Activated T-helper 1 cell treated with Interleukin-2 at 50 U/mL for 16 hours (primary cell): ENCODE results near the gene NDN.
"Not testable (repeated sequence)": the region's sequence is repeated elsewhere in the genome, so short reads cannot be mapped to it uniquely, and the experiment has no call there.

ENCODE experiments used
- DNase-seq: peaks from one replicate; pipeline ENCODE4 v3.0.0-alpha.2; 2020; ENCODE audit warnings: low read depth

Gene NDN, protein sequence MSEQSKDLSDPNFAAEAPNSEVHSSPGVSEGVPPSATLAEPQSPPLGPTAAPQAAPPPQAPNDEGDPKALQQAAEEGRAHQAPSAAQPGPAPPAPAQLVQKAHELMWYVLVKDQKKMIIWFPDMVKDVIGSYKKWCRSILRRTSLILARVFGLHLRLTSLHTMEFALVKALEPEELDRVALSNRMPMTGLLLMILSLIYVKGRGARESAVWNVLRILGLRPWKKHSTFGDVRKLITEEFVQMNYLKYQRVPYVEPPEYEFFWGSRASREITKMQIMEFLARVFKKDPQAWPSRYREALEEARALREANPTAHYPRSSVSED

DNA sequence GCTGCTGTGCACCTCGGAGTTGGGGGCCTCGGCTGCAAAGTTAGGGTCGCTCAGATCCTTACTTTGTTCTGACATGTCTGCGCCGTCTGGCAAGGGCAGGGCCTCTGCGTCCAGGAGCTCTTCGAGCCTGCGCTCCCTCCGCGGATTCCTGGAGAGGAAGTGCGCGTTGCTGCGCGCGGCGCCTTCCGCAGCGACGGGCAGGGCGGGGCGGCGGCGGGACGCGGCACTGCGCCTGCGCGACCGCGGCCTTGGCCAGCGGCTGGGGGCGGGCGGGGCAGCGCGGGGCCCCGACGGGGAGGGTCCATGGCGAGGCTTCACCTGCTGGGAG lies at the start of gene NDN:
NDN (minus strand) TSS at position 163 of the 328 bp plus-strand sequence; CDS start at position 75, 88 bp downstream.
- DNase-seq = no peak

DNA sequence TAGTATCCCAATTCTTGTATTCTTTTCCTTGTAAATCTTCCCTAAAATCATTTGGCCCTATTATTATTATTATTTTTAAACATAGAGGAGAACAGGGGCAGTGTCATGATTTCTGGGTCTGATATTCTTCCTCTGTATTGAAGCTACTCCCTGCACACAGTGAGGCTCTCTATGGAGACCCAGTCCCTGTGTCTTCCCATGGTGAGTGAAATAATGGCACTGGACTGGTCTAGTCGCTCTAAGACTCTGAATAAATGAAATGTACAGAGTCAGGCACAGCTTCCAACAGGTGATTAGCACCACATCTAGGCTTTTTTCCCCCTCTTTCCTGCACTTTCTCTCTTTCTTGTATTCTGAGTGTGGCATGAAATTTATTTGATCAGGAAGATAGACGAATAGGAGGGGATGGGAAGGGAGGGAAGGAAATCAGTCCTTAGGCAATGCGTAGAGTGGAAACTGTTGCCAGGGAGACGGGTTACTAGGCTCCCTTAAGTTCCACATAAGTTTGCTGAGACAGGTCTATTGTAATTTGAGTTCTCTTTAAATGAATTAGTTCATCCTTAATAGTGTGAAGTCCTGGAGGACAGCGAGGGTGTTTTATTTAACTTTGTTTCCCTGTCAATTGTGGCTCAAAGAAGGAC lies 49.0 kb upstream of the NDN start:
- no peak for DNase-seq

DNA sequence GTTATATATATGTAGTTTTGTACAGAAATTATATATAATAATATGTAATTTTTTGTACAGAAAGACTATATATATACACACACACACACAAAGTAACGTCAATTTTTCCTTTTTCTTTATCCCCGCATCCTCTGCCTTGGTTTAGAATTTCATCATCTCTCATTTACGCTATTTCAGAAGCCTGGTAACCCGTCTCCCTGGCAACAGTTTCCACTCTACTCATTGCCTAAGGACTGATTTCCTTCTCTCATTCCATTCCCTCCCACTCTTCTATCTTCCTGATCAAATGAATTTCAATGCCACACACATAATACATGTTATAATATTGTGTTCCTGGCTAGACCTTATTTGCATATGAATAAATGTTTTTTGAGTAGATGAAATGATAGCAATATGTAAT lies 47.8 kb upstream of the NDN start:
- DNase-seq = no peak

DNA sequence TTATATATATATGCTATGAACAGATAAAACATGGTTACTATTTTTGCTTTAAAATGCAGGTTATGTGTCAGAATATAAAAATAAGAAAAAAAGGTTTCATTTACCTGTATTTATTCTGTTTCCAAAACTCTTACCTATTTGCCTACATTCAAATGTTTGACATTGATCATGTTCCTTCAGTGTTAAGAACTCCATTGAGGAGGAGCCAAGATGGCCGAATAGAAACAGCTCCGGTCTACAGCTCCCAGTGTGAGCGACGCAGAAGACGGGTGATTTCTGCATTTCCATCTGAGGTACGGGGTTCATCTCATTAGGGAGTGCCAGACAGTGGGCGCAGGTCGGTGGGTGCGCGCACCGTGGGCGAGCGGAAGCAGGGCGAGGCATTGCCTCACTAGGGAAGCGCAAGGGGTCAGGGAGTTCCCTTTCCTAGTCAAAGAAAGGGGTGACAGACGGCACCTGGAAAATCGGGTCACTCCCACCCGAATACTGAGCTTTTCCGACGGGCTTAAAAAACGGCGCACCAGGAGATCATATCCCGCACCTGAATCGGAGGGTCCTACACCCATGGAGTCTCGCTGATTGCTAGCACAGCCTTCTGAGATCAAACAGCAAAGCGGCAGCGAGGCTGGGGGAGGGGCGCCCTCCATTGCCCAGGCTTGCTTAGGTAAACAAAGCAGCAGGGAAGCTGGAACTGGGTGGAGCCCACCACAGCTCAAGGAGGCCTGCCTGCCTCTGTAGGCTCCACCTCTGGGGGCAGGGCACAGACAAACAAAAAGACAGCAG lies 27.0 kb upstream of the NDN start:
- DNase-seq = not testable (repeated sequence)

DNA sequence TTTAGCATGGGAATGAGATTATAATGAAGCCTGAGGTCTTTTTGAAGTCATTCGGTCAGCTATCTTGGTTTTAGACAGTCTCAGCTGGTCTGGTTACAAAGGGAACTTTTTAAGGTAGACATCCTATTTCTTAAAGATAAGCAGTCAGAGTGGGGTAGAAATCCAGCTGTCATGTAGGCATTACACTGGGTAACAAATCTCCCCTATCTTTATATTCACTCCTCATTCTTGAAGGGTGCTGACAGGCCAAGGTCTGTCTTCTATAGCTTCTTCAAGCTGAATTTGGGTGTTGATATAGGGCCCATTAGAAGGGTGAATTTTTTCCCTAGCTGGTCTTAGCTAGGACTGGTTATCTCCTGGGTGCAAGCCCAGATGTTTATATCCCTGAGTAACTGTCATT lies 21.2 kb upstream of the NDN start:
- no peak for DNase-seq

DNA sequence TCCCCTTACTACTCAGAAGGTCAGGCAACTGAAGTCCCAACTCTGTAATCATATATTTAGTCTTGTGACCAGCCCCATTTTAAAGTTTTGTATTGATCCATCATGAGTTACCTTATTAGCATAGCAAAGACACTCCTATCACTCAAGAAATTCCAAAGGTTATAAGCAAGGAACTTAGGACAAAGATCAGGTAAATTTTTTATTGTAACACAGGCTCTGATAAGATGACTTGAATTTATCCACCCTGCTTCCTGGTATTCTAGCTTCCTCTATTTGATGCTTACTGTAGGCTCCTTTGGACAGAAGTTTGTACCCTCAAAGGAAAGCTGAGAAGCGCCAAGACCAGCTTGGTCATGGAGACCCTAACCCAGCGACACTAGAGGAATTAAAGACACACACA lies 8.2 kb upstream of the NDN start:
- DNase-seq = no peak

DNA sequence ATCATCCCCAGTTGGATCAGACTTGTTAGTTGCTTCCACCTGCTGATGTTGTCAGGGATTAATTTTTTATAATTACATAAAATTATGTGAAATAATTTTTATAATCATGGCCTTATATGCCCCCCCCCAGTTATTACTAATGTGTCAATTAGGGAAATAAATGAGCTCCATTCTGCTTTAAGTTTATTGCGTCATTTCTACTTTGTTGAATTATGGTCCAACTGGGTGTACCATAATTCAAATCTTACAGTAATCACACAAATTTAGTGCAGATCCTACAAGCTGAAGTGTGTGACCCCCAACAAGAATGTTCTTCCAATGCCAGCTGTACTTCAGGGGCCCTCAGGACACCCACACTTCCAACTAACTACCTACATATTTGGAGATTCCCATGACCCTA lies 7.5 kb upstream of the NDN start:
- DNase-seq = no peak

DNA sequence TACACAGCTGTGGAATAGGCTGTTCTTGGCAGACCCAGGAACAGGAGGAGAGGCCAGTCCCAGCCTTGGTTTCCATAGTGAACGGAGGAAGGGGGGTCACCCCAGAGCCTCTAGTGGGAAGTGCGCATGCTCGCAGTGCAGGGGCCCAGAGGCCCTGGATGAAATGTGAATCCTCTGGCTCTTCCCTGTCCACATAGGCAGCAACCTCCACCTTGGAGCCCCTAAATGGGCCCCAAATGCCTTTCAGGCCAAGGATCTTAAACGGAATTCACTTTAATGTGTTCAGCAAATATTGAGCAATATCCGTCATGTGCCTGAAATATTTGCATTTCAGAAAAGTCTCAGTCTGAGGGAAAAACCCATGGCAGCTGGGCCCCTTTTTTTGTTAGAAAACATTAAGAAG lies 3.3 kb upstream of the NDN start:
- DNase-seq = no peak

DNA sequence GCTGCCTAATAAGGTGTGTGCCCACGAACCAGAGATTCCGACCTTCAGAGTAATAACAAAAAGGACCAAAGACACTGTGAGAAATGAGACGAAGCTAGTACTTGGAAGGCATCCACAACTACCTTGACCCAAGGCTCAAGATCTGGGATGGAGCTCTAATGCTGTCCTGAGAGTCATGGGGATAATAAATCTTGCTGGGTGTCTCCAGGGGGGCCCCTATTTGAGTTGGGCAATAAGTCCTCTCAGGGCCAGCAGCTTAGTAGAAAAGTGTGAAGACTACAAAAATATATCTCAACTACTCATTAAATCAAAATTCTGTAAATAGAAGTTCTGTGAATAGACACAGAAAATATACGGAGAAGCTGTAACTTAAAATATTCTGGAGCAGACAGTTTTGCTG lies 2.9 kb upstream of the NDN start:
- DNase-seq = no peak

DNA sequence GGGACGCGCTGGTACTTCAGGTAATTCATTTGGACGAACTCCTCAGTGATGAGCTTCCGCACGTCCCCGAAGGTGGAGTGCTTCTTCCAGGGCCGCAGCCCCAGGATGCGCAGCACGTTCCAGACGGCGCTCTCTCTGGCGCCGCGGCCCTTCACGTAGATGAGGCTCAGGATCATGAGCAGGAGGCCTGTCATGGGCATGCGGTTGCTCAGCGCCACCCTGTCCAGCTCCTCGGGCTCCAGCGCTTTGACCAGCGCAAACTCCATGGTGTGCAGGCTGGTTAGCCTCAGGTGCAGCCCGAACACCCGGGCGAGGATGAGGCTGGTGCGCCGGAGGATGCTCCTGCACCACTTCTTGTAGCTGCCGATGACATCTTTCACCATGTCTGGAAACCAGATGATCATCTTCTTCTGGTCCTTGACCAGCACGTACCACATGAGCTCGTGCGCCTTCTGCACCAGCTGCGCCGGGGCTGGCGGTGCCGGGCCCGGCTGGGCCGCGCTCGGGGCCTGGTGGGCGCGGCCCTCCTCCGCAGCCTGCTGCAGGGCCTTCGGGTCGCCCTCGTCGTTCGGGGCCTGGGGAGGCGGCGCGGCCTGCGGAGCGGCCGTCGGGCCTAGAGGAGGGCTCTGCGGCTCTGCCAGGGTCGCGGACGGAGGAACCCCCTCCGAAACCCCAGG lies 501 bp downstream of the NDN start:
- no peak for DNase-seq

DNA sequence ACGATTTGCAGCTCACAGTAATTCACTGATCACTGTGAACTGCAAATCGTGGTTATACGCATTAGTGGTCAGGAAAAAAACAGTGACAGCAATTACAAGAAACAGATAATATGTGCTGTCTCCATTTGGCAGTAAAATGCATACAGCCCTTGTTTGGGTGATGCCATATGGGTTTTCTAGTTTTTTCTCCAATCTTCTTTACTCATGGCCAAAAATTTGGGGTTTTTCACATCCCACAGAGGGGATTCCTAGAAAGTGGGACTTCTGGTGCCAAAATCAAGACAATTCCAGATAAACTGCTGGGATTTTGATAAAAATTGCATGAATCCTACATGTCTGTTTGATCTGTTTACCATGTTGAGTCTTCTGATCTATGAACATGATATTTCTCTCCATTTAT lies 15.6 kb downstream of the NDN start:
- no peak for DNase-seq

DNA sequence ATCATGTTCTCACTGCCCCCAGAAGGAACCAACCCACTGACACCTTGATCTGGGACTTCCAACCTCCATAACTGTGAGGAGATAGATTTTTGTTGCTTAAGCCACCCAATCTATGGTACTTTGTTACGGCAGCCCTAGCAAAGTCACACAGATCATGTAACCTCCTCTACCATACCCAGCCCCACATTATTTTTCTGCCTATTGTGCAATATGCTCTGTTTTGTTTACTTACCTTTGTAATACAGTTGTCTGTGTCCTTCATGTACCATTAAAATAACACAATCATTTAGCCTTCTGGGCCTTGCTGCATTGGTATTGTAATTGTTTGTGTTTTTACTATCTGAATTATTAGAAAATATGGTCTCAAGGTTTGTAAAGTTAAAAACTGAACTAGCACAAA lies 16.1 kb downstream of the NDN start:
- no peak for DNase-seq

DNA sequence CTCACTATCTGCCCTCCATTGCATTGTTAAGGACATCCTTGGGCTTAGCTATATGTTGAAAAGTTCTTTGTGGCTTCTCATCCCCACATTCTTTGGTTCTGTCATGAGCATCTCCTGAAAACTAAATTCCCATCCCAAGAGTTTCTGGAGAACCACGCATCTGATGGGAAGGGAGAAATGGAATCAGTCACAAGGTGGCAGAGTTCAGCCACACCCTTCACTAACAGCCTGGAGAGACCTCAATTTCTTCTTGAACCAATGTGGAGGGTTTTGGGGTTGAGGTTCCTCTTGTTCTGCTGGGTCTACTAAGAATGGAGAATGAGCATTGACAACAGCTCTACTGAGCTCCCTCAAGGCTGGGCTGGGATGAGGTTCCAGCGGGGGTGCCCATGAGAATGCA lies 23.9 kb downstream of the NDN start:
- DNase-seq = no peak

DNA sequence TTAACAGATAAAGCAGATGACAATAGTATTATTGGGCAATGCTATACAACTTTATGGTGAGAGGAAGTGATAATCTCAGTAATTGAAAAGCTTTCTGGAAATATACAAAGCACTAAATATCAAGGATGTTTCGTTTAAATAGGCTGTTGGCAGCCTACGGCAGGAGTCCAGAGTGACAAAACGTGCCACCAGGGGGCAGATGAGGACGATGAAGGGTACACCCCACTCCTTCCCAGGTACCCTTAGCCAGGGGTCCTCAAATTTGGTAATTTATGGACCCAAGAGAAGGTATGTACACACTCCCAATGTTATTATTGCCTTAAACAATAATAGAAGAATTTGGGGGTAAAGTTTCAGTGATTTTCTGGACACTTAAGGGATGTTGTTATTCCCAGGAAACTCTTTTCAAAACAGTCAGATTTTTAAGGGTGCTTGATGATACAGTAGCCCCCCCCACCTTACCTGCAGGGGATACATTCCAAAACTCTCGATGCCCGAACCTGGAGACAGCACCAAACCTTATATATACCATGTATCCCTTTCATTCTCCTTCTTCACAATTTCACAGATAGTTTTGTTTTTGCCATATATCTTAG lies 38.1 kb downstream of the NDN start:
- DNase-seq = no peak

DNA sequence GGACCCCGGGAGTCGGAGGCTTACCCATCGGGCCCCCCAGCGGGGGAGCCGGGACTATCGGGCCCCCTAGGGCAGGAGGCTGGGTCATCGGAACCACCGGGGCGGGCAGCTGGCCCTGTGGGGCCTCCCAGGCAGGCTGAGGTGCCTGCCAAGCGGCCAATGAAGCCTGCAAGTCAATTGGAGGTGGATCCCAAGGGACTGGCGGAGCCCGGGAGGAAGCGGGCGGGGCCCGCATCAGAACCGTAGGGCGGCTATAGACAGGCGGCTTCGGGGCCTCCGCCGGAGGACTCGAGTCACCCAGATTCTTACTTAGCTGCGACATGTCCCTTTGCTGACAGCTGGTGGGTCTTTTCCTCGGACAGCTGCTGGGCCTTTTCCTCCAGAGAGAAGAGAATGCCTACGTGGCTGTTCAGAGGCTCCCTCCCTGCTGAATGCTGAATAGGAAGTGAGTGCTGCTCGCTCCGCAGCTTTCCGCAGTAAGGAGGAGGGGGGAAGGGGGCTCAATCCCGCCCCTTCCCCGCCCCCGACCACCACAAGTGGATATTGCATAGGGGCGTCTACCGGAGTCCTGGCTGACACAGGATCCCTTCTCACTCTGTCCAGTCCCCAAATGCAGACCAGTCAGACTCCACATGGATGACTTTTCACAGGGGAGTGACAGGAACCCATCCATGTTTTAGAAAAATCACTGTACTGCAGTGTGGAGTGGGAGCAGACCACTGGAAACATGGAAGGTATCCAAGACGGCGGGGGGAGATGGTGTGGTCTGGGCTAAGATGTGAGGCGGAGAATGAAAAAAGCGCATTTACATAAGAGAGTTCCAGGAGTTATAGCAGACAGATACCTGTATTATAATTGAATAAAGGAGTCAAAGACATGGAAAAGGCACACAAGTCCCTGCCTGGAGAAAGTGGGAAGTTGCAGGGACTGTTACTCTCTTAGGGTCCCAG lies 39.4 kb downstream of the NDN start, which contains the start of gene MAGEL2:
MAGEL2 (minus strand) TSS at position 447 of the 950 bp plus-strand sequence; CDS start at position 322, 125 bp downstream.
- DNase-seq = no peak

DNA sequence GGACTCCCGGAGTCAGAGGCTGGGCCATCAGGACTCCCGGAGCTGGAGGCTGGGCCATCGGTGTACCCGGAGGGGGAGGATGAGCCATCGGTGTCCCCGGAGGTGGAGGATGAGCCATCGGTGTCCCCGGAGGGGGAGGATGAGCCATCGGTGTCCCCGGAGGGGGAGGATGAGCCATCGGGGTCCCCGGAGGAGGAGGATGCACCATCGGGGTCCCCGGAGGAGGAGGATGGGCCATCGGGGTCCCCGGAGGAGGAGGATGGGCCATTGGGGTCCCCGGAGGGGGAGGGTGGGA lies 40.2 kb downstream of the NDN start:
- DNase-seq = no peak

DNA sequence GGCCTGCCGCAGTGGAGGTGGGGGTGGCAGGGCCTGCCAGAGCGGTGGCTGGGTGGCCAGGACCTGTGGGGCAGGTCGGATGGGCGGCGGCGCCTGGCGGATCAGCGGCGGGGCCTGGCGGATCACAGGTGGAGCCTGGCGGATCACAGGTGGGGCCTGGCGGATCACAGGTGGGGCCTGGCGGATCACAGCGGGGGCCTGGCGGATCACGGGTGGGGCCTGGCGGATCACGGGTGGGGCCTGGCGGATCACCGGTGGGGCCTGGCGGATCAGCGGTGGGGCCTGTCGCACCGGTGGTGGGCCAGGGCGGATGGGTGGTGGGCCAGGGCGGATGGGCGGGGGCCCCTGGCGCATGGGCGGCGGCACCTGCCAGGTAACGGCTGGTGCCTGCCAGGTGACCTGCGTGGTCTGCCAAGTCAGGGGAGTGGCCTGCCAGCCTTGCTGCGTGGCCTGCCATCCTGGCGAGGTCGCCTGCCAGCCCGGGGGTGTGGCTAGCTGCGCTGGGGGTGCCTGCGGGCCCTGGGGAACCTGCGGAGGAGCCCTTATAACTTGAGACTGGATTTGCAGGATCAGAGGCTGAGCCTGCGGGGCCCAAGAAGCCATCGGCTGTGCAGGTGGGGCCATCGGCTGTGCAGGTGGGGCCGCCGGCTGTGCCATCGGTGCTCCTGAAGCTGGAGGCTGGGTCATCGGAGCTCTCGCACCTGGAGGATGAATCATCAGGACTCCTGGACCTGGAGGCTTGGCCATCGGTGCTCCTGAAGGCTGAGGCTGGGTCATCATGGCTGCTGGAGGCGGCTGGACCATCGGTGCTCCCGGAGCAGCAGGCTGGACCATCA lies 40.7 kb downstream of the NDN start:
- DNase-seq = no peak

DNA sequence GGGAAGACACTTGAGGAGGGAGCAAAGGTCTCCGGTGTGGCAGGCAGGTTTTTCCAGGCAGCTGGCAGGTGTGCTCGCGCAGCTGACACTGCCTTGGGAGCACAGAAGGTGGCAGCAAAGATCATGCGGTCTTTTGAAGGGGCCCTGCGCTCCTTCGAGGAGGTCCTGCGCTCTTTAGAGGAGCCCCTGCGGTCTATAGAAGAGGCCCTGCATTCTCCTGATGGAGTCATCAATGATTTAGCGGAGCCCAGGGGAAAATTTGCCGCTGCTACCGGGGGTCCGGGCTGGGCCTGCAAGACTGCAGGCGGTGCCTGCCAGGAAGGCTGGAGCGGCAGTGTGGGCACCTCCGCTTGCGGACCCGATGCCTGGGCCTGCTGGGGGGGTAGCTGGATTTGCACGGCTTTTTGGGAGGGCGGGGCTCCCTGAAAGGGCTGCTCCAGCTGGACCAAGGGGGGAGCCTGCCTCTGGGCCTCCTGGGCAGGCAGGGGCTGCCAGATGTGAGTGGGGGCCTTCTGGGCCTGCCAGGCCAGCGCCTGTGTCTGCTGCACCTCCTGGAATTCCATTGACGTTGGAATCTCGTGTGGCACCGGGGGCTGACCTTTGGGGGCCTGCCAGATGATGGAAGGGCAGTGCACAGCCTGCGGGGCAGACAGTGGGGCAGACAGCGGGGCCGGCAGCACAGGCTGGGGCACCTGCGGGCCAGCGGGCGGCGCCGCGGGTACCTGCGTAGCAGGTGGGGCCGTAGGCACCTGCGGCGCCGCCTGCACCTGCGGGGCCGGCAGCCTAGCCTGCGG lies 41.5 kb downstream of the NDN start:
- no peak for DNase-seq

DNA sequence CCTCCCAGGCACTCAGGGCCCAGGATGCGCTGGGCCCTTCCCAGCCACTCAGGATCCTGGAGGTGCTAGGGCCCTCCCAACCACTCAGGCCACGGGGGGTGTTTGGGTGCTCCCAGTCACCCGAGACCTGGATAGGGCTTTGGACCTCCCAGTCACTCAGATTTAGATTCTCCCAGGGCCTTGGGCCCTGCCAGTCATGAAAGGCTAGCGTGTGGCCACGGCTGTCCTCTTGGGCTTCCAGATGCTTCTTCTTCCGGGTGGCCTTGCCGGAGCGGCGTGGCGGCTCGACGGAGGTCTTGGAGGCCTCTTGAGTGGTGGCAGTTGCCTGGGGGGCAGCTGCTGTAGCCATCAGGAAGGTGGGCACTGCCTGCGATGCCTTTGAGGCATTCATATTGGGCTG lies 42.3 kb downstream of the NDN start:
- DNase-seq = no peak
